A673 (cell line): Measurements from ENCODE around the gene PPAN.

ENCODE experiments used
- CTCF ChIP-seq: fragments of 300-800, 200-600 bp; sonication (generic); conservative IDR thresholded peaks from 2 replicates; pipeline ENCODE4 v1.5.1; 2017; ENCODE audit warnings: low read depth, mild to moderate bottlenecking, antibody characterized with exemption, low read length, moderate library complexity, mixed read lengths
- EZH2 ChIP-seq: fragments of 200-600 bp; sonication (generic); IDR thresholded peaks from 2 replicates; pipeline ENCODE4 v1.6.1; 2017; ENCODE audit warnings: borderline replicate concordance, low read depth, mild to moderate bottlenecking, mixed read lengths, antibody characterized with exemption, low read length; ENCODE audit not compliant: poor library complexity, severe bottlenecking

- no peak for TF ChIP-seq CTCF
- no peak for TF ChIP-seq EZH2
Observed at GRCh38 chr19:10105509-10106099, 558 bp upstream of the PPAN start.
